Loucy (cell line): ENCODE results near the gene CTIF.

ENCODE experiments used
- EZH2phosphoT487 ChIP-seq: fragments of 200-600 bp; IDR thresholded peaks from 2 replicates; pipeline ENCODE4 v1.6.1; 2018; ENCODE audit warnings: antibody characterized with exemption, mild to moderate bottlenecking, moderate library complexity, borderline replicate concordance
- TF ChIP-seq, protein P1 (sequence below): fragments of 200-600 bp; sonication (generic); conservative IDR thresholded peaks from 2 replicates; pipeline ENCODE4 v1.5.1; 2014; ENCODE audit warnings: mild to moderate bottlenecking, antibody characterized with exemption, low read length

DNA sequence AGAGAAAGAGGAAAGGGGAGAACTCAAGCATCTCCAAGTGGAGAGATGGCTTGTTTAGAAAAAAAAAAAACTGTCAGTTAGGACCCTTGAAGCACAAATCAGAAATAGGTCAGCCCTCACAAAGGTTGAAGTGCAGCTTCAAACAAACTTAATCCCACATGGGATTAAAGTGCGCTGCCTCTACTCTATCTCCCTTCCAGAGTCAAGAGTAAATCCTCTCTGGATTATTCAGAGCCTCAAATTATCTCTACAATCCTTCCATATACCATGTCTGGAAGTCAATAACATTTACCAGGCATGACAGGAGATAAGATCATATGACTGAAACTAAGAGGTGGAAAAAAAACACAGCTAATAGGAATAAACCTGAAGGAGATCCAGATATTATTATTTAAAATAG lies 342.1 kb downstream of the CTIF start:
- no peak for TF ChIP-seq EZH2phosphoT487
- TF ChIP-seq, protein P1, sequence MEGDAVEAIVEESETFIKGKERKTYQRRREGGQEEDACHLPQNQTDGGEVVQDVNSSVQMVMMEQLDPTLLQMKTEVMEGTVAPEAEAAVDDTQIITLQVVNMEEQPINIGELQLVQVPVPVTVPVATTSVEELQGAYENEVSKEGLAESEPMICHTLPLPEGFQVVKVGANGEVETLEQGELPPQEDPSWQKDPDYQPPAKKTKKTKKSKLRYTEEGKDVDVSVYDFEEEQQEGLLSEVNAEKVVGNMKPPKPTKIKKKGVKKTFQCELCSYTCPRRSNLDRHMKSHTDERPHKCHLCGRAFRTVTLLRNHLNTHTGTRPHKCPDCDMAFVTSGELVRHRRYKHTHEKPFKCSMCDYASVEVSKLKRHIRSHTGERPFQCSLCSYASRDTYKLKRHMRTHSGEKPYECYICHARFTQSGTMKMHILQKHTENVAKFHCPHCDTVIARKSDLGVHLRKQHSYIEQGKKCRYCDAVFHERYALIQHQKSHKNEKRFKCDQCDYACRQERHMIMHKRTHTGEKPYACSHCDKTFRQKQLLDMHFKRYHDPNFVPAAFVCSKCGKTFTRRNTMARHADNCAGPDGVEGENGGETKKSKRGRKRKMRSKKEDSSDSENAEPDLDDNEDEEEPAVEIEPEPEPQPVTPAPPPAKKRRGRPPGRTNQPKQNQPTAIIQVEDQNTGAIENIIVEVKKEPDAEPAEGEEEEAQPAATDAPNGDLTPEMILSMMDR = no peak
